DMS153 treated with DMSO at 0.1 percent for 48 hours (cell line): Measurements from ENCODE around the gene TEX22.

Experiments used
- DNase-seq: peaks from one replicate; lab custom pipeline; 2025; ENCODE audit not compliant: unreplicated experiment; lab: John Stamatoyannopoulos, UW

Gene TEX22

DNA sequence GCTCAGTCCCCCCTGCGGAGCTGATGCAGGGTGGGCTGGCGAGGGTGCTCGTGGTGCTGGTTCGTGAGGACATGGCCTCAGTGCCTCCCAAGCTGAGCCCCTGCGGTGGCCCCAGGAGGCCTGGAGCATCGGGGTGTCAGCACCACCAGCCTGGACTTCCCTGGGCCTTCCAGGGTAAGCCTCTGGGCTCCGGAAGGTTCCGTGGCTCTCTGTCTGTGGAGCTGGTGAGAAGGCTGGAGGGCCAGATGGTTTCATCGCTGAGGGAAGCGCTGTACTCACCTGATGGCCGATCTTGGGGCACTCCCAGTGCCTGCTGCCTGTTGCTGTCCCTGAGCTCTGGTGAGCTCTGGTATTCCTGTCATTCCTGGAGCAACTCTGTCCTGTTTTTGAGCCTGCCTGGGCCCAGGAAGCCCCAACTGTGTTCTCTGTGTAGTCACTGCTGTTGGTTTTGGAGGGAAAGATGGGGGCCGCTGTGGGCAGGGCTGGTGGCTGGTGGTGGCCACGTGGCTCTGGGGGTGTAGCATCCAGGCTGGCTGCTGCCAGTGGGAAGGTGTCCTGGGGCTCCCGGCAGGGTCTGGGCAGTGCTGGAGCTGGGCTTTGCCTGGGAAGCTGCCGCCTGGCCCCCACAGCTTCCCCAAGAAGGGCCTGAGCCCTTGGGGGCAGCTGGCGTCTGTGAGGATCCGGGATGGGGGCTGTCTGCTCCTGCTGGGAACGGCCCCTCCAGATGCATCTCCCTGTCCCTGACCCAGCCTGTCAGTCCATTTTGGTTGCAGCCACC, 39.6 kb downstream of the TEX22 start:
- no peak for DNase-seq

DNA sequence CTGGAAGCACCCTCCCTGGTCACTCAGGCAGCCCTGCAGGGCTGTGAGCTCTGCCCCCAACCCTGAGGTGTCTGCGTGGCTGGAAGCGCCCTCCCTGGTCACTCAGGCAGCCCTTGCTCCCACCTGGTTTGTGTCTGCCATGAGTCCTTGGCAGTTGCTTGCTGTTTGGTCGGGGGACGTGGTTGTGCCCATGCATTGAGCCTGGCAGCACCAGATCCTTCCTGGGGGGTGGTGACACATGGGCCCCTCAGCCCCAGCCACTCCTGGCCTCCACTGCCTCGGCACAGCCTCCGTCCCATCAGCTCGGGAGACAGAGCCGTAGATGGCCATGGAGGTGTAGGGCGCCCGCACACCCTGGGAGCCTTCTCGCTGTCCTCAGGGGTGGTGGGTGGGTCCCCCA, 40.8 kb downstream of the TEX22 start:
- DNase-seq, result no peak

DNA sequence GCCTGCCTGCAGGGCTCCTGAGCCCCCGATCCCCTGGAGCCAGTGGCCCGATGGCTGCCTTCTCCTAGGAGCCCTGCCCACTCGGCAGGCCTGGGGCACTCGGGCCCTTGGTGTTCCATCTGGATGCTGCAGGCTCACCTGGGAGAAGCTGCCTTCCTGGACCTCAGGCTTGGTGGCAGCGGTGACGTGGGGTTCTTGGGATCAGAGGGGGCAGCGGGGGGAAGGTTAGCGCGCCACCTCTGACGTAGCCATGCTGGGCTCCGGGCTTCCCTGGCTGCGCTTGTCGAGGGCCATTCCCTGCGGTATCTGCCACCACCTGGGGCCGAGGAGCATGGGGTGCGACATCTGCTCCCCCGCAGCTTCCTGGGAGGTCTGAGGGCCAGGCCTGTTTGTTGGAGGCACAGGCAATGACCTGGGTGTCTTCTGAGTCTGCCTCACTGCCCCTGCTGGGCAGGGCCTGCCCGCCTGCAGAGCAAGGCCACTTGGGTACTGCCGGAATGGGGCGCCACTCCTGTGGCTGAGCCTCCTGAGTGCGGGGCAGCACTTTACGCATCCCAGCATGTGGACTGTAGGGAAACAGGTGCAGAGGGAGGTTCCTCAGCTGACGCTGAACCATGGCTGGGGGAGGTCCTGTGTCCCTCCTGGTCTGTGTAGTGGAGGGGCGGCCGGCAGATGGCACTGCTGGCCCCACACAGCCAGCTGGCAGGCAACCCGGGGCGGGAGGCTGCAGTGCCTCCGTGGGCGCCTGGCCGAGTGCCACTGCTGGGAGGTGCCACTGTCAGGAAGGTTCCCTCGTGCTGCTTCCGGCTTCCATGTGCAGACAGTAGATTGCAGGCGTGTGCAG, 41.6 kb downstream of the TEX22 start:
- DNase-seq, result no peak

DNA sequence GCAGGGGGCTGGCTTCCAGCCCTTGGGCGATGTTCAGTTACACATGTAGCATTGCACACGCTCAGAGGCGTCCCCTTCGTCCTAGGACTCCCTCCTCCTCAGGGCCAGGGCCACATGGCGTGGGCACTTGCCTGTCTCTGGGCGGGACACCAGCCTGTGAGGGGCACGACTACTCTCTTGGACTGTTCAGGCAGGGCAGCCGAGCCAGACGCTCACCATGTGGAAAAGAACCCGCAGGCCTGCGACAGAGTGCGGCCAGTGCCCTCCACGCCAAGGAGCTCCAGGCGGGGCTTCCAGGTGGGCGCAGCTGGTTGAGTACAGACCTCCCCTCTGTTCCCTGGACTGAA, 42.2 kb downstream of the TEX22 start:
- DNase-seq, result no peak

DNA sequence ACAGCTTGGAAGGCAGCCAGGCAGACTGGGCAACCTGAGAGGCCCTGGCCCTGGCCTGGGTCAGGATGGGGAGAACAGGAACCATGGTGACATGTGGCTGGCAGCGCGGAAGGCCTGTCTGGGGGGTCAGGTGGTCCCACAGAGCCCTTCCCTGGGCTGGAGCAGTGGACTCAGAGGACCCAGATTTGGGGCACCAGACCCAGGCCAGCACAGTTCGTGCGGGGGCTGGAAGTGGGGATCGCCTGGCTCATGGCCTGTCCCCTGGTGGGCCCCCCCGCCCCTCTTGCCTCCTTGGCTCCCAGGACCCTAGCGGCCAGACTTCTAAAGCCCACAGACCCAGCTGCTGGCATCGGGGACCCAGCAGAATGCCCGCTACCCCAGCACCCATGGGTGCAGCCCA, 42.7 kb downstream of the TEX22 start:
- no peak for DNase-seq

DNA sequence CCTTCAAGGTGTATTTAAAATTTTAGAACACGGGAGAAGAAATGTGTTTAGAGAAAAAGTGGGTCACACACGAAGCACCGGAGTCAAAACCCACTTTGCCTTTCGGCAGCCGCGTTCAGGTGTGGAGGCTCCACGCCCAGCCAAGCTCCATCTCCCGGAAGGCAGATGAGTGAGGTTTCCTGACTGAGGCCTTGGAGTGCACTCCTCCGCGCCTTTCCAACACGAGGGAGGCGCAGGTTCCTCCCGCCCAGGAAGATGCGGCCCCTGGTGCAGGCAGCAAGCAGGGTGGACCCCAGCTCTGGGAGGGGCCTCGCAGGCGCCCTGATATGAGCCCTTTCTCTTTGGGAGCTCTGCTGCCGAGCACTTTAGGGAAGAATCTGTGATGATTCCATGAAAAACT, 43.8 kb downstream of the TEX22 start:
- DNase-seq, result no peak

DNA sequence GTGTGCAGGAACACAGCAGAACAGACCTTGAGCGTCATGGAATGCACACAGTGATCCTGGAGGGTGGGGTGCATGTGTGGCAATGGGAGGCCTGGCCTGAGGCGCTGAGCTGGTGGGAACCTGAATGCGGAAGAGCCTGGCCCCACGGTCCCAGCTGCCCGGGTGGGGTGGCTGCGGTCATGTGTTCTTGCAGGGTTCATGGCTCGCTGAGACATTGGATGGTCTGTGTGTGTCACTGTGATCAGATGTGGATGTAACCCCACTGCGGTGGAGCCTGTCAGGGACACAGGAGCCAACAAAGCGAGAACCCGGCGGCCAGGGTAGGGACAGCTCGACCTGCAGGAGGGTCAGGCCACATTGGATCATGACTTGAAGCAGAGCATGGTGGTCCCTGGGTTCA, 44.5 kb downstream of the TEX22 start:
- no peak for DNase-seq

DNA sequence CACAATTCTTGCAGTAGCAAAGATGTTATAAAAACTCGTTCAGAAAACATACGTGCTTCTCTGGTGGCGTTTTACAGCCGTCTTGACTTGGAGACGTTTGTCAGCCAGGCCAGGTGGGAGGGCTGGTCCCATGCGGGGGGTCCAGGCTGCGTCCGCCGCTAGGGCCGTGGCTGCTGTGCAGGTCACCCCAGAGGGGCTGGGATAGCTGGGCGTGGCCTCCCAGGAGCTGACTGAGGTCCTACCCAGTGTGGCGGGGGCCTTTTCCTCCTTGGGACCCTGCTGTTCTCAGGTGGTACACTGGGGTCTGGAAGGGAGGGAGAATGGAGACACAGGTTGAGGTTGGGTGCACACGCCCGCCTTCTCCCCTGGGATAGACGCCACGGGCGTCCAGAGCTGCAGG, 46.5 kb downstream of the TEX22 start:
- no peak for DNase-seq

DNA sequence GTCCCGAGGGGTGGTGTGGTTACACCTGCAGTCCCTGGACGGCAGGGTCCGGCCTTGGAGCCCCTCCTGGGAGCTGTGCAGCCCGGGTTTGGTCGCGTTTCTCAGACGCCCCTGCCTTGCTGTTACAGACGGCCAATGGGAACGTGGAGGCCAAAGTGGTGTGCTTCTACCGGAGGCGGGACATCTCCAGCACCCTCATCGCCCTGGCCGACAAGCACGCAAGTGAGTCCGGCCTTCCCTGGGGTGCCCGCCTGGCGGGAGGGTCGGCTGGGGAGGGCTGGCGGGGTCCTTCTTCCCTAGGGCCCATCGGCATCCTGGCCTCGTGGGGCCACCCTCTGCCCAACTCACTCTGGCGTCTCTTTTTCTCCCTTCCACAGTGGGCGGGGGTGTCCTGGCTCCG, 47.0 kb downstream of the TEX22 start:
- DNase-seq, result no peak

DNA sequence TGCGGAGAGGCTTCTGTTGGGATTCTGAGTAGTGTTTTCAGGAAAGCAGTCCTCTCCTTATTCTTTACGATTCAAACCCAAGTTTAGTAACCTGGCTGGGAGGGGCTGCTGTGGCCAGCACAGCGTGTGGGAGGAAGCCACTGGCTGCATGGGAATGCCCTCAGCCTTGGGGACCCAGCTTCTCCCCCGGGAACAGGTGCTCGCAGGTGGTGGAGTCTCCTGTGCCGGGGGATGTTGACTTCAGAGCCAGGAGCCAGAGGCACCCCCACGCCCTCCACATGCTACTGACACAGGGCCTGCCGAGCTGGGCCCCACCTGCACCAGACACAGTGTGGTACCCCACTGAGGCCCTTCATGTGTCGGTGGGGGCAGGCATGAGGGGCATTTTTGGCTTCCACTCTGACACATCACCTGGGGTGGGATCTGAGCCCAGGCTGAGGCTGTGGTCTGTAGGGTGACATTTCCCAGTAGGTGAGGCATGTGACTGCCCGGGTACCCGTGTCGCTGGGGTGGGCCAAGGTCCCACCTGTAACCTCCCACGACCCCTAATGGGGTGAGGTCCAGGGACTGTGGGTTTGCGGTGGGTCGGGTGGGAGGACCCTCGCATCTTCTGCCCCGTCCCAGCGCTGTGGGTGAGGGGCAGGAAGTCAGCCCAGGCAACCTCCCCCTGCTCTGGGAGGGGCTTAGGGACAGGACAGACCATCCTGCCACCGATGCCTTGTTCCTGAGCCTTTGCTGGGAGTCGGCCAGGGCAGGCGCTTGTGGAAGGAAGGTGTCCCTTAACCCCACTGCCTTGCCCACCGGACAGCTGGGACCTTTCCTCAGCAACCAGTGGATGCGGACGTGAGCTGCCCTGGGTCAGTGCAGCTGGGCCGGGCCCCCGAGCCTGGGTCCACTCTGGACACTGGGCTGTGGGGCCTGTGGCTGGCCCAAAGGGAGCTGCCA, 47.8 kb downstream of the TEX22 start:
- no peak for DNase-seq

DNA sequence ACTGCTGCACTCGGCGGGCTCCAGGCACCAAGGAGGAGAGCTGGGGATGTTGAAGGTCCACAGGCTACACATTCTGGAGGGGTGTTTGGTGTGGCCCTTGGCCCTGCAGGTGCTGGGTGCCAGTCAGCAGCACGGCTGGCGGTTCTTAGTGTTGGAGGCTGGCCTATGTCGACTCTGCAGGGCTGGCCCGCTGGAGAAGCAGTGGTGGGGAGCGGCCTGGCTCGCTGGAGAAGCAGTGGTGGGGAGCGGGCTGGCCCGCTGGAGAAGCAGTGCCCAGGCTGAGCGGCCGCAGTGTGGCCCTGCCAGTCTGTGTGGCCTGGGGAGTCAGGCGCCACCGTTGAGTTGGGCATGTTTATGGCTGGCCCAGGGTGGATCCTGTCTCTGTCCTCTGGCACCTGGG, 48.6 kb downstream of the TEX22 start:
- DNase-seq, result no peak

DNA sequence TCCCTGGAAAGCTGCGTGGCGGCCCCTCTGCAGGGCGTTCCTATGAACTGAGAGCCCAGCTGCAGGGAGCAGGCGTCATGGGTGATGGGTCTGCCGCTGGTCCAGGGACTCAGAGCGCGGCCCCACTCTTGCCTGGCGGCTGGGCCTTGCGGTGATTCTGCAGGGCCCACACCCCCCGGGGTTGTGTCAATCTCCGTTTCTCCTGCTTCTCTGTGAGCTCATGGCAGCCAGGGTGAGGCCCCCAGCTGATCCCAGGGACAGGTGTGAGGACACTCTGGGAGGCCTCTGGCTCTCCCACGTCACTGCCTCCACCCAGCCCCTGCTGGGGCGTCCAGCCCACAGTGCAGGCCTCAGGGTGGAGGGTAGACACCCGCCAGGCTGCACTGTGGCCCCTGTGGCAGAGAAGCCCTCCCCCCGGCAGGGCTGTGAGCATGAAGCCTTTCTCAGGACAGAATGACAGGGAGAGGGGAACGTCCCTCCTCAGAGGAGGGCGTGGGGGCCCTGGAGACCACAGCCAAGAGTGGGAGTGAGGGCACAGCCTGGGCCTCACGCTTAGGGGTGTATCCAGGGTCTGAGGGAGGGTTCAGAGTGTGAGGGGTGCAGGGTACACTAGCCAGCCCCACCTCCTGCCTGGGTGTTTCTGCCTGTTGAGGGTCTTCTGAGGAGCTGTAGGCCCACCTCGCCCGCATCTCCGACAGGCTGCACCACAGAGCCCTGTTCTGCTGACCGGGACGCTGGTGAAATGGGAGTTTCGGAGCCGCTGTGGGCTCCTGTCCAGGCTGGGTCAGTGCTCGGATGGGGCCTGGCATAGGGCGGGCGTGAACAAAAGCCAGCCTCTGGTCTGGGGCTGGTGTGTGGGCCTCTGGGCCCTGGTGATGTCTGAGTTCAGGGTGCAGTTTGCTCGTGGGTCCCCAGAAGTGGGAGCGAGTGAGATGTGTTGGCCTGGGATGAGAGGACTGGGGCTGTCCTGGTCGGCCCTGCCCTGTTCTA, 49.6 kb downstream of the TEX22 start:
- DNase-seq, result no peak

DNA sequence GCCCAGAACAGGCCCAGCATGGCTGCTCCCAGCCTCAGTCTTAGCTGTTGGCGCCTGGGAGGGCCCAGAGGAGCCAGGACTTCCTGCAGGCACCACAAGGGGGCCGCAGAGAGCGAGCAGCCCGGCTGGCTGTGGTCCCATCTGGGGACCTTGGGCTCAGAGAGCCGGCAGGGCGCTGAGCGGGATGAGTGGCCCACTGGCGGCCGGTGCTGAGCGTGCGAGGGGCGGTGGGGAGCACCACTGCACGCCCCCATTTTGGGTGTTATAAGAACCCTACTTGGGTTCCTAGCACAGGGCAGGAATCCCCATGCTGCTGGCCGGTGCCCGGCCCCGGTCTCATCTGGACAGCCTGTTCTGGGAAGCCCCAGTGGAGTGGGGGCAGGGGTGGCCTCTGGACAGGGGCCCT, 50.4 kb downstream of the TEX22 start:
- DNase-seq, result no peak

DNA sequence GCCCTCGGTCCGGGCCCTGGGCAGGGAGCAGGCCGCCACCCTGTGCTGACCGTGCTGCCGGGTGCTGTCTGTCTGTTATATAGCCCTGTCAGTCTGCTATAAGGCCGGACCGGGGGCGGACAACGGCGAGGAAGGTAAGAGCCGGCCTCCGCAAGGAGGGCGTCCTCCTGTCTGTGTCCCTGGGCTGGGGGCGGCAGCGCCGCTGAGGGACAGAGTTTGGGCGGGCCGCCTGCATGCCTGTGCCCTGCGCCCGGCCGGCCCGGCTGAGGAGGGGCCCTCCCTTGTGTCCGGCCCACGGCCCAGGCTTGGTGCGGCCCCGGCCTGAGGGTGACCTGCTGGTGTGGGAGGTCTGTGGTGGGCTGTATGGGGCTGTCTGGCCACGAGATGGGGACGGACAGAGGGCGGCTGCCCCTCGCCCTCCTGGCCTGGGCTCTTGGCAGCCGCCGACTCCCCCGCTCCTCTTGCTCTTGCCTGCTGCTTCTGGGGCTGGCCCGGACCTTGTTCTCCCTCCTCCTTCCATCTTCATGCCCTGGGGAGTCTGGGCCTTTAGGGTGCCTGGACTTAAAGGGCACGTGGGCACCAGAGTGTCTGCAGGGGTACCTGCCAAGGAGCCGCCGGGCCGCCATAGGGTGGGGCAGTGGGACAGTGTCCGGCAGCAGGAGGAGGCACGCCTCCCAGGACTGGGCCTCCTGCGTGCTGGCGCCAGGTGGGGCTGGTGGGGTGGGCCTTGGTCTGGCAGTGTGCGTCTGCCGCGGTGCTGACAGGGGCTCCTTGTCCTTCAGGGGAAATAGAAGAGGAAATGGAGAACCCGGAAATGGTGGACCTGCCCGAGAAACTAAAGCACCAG, 51.2 kb downstream of the TEX22 start:
- DNase-seq, result no peak

DNA sequence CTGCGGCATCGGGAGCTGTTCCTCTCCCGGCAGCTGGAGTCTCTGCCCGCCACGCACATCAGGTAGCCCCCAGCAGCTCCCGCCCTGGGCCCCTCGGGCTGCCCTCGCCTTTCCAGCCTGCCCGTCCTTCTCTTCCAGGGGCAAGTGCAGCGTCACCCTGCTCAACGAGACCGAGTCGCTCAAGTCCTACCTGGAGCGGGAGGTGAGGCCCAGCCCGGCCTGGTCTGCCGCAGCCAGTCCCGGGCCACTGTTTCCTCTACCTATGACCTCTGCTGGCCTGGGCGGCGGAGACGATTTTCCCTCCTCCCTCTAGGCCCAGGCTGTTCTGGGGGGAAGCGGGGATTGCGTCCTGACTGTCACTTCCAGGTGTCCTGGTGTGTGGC, 51.8 kb downstream of the TEX22 start:
- no peak for DNase-seq

DNA sequence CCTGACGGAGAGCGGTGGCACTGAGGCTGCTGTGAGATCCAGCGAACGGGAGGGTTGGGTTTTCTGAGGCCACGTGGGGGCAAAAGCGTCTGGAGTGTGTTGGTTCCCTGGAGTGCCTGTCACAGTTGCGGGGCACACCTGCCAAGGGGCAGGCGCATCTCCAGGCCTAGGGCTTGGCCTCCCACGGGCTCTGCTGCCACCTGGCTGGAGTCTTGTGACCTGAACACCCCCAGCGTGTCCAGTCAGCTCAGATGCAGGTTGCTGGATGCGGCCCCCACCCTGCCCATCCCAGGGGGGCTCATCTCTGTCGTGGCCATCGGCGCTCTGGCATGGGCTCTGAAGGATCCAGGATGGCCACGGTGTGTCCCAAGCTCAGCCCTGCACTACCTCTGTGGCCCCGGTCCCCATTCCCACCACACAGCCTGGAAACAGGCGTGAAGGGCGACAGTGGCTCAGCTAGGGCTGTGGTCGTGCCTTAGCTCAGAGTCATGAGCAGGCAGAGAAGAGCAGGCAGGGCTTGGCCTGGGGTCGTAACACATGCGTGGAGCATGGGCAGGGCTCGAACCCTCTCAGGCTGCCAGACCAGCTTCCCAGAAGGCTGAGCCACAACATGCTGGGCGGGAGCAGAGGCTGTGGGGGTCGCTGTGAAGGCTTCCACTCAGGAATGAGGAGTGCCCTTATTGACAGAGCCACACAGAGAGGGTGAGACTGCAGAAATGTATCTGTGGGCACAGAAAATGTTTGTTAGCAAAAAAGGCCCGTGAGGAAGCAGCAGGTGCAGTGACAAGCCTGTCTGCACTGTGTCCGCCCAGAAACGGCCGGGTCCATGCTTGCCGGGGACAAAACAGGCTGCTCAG, 52.8 kb downstream of the TEX22 start:
- no peak for DNase-seq

DNA sequence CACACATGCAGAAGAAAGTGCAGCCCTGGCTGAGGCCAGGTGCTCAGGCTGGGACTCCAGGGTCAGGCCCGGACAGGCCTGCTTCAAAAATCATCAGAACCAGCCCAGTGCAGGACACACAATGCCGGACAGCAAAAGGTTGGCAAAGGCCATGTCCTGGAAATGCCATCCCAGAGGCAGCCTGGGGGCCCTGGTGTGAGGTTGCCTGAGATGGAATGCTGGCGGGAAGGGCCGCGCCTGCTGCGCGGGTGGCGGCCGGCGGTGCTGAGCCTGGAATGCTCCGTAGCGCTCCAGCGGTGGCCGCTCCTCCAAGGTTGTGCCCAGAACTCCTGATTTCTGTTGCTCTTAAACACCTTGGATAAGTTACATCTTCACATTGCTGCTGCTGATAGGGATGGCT, 54.6 kb downstream of the TEX22 start:
- no peak for DNase-seq

DNA sequence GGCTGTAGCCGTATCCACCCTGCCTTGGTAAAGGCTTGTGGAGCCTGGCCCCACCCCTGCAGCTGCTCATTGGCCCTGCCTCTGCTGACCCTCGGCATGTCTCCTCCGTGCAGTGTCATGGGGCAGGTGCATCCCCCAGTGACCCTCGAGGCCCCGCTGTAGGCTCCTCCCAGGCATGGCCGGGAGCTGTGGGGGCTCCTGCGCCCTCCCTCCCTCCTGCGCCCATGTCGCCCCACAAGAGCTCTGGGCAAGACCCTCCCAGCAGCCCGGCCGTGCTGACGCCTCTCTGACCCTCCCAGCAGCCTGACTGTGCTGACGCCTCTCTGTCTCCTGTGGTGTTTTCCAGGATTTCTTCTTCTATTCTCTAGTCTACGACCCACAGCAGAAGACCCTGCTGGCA, 55.5 kb downstream of the TEX22 start:
- no peak for DNase-seq
